ENCODE measurements around the gene USP48.
"Not testable (repeated sequence)": the region's sequence is repeated elsewhere in the genome, so short reads cannot be mapped to it uniquely, and the experiment has no call there.

The USP48 gene

DNA sequence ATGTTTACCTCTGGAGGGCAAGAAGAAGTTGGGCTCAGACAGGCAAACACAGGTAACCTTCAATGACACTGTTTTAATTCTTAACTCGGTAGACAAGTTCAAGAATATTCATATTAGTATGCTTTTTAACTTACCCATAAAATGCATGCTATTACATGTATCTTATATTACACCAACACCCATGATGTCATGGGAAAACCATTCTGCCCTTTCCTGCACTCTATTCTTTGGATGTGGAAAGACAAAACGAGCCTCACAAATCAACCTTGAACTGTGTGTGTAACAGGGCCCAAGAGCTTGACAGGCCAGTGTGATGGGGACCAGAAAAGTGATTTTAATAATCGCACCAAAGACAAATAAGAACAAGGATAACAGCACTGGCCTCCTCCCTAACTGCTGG, 91.2 kb downstream of the USP48 start:
- no peak for DNase-seq

DNA sequence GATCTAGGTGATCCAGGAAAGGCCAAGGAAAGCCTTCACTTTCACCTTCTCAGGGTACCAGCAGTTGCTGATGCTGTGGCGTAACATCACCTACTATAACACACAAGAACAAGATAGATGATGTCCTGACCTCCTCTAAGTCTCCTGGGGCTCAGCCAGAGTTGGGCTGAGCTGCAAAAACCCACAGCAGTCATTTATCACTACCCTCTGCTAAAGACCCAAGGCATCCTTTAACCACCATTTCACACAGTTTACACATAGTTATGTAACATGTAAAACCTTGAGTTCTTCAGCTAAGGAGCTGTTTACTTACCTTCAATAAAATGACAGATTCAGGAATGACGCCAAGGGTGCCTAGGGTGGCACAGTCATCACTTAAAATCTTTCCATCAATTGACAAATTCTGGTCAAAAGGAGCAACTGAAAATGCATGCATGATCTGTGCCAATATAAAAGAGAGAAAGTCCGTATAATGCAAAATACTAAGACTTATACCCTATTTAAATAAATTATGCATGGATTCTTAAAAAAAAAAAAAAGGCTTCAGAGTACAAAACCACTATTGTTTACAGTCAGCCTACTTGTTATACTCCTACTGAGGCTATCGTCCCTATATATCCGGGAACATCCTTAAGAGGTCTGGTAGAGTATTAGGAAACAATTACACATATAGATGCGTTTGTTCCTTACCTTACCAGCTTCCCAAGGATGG, 93.1 kb downstream of the USP48 start:
- no peak for DNase-seq

DNA sequence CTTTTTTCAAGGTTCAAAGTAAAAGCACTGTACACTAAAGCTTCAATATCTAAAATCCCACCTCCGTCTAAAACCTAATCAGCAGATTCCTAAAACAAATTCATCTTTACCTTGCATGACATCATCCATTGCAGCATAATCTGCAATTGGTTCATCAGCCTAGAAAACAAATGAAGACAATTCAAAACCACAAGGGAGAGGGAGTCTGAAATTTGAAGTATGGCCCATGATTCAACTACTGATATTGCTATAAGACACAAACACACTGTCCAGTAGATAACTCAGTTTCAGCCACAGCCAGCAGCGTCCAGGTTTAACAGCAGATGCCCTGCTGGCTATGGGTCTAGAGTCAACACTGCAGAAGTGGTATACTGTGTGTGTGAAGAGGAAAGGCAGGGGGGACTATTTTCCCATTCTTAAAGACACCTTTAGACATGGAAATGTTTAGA, 95.8 kb downstream of the USP48 start:
- DNase-seq, result no peak

DNA sequence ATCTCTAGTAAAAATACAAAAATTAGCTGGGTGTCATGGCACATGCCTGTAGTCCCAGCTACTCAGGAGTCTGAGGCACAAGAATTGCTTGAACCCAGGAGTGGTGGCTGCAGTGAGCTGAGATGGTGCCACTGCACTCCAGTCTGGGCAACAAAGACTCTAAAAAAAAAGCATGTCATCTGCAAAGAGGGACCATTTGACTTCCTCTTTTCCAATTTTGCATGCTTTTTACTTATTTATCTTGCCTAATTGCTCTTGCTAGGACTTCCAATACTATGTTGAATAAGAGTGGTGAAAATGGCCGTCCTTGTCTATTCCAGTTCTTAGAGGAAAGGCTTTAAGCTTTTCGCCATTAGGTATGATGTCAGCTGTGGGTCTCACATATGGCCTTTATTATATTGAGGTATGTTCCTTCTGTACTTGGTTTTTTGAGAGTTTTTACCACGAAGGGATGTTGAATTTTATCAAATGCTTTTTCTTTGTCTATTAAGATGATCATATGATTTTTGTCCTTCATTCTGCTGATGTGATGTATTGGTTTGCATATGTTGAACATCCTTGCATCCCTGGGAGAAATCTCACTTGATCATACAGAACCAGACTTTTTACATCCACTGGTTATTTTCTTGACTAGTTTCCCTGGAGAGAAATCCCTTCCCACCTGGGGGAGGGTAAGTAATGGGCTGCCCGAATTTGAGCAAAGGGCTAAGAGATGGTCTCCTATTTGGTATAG, 96.8 kb downstream of the USP48 start:
- no peak for DNase-seq

DNA sequence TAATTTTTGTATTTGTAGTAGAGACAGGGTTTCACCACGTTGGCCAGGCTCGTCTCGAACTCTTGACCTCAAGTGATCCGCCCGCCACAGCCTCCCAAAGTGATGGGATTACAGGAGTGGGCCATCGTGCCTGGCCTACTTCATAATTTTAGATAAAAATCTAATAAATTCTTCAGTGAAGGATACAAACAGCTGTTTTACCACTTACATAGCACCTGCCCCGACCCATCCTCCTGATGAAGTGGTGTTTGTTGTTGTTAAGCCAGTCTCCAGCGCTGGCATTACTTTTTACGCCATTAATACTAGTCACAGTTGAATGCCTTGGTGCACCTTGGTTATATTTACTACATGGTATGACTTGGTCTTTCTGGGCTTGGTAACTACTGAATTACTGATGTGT, 101.5 kb downstream of the USP48 start:
- DNase-seq, result no peak

DNA sequence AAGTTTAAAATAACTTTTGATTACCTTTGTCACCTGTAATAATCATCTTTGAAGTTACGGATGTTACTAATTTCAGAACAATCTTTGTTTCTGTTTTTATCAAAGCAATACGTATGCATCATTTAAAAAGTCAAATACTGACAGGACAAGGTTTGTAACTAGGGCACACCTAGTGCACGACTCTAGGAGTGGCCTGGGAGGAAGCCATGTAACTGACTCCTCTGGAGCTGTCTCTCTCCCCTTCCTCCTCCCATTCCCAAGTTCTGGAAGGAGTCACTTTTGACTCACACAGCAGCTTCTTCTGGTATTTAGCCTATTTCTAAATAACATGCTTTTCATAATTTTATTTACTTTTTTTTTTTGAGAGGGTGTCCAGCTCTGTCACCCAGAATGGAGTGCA, 102.0 kb downstream of the USP48 start:
- DNase-seq, result no peak

DNA sequence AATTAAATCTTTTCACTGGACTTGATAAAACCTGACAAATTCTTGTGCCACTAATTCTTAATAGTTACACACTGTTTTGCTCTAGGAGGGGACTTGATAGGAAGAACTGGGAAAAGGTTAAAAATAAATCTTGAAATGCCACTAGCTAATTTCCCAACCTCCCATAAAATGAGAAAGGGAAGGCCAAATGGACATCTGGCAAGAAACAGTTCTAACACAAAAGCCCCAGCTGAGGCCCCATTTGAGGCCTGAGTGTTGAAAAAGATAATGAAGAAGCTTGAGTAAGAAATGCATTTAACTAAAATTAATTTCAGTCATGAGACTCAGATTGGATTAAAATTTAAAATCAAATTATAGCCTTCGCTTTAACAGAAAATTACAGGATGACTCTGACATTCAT, 102.6 kb downstream of the USP48 start:
- no peak for DNase-seq

DNA sequence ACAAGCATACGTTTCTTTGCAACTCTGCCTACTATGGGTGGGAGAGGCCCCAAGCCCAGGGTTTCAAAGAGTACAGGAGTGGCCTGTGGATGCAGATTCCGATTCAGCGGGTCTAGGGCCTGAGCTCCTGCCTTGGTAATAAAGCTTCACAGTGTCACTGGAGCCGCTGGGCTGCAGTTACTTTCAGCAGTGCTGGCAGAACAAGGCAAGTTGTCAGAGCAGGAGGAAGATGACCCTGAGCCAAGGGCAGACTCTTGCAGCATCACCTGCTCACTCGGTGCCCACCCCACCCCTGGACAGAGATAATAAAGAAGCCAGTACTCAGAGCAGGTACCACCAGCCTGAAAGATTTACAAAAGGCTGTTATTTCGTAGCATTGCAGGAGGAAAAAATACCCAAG, 105.8 kb downstream of the USP48 start:
- no peak for DNase-seq

DNA sequence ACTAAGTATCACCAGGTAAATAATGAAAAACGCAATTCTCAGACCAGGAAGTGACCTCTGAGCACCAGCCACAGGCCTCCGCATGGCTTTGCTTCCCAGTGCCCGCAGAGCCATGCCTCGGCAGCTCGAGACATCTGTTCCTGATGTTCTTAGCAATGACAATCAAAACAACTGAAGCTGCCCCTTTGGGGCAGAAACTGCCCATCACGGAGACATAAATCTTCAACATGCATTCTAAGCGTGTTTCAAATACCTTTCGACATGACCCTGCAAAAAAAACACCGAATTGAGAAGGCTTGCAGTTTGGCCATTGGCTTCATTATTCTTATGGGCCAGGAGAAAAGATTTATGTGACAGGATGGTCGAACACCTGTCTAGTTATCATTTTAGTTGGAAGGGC, 108.0 kb downstream of the USP48 start:
- no peak for DNase-seq

DNA sequence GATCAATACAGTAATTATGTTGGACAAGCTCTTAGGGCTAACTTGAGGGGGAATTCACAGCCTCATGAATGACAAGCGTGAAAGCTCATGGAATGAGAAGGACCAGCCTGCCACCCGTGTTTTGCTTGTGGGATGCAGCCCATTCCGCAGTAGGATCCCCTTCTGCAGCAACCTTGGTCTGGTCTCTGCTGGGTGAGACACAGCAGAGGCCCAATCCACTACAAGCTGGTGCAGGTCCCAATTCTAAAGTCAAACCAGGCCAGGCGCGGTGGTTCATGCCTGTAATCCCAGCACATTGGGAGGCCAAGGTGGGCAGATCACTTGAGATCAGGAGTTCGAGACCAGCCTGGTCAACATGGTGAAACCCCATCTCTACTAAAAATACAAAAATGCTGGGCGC, 109.1 kb downstream of the USP48 start:
- DNase-seq, result not testable (repeated sequence)

DNA sequence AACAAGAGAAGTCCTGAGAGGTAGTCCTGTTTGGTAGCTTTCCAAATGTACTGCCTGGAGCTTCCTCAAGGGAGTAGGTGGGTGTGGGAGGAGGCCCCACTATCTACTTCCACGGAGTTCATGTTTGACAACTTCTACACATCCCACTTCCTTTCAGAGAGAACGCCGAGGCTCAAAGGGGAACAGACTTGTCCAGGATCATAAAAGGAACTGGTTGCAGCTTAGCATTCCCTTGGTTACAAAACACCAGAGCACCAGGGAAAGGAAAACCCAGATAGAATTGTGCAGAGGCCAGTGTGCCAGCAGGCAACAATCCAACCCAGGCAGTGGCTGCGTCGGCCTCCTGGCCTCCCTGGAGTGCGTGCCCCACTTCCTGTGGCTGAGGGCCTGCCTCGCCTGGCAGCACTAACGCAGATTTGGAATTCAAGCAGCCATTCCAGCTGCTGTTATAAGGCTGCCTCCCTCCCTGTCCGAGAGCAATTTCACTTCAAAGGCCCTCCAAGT, 109.6 kb downstream of the USP48 start:
- DNase-seq, result peak; percentile 77 to 90

DNA sequence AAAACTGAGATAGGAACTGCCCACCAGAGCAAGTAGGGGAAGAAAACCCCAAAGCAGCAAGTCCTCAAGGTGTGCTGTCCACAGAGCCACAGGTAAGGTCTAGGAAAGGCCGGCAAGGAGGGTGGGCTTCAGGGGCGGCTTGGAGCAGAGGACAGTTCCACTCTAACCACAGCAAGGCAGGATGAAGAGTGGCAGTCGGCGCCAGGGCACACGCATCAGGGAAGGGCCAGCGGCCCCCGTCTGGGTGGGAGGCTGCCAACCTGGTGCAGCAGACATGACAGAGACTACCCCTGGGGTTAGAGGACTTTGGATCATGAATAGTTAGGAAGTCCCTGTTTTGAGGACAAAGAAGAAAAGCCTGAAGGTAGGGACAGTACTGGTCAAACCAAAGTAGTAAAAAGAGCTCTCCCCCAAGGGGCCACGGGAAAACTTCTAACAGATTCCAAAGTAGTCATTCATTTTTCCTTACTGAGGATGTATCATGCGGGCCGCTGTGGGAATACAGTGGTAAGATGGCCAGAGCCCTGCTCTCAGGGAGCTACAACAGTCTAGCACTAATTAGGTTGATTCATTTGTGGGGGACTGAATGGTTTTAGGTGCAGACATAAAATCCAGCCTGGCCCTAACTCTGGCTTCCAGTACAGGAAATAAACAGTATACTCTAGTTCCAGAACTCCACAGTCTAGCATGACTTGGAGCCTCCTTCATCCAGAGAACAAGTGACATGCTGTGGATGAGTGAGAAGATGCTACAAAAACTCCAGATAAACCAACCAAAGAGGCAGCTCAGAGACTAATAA, 110.3 kb downstream of the USP48 start:
- DNase-seq, result no peak

DNA sequence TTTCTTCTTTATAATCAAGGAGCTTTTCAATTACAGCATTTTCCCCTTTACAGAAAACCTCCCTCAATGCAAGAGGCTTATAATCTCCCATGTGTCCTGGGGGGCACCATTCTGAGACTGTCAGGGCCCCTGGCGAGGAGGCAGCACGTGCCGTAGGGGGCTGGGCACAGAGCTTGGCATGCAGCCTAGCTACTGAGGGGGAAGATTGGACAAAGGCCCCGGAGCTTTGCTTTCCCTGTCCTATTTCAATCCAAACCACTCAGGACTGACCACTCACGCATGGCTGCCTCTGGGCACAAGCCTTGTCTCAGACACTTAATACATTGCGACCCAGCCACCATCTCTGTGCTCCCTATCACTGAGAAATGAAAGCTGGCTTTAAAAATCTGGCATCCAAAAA, 111.0 kb downstream of the USP48 start:
- DNase-seq, result no peak

DNA sequence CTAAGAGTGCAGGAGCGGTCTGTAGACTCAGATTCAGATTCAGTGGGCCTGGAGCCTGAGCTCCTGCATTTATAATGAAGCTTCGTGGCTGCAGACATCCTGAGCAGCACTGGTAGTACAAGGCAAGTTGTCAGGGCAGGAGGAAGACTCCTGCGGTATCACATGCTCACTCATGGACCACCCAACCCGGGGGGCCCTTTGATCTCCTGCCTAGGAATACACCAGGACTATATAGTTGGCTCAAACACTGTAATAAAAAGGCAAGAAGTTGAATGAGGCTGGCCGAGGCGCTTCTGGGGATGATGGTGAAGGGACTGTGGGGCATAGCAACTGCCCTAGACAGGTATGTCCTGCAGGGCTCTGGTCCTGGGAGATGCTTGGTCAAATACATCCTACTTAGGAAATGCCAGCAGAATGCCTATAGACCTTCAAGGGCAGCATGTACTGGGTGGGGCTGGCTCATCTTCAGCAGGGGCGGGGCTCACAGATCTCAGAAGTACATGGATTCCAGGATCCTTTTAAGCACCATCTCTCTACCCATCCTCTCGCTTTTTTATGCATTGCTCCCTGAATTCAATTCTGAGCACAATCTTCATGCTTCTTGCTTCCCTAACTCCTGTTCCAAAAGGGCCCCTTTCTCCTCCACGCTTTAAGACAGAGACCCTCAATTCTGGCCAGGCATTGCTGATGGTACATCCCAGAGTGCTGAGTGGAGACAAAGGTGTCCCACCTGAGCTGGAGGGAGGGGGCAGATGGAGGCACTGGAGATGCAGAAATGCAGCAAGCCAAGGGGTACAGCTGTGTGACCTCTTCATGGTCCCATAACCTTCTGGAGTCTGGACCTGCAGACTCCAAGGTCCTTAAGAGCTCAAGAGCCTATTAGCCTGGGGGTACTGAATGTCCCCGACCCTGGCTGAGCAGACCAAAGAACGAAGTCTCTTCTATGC, 111.7 kb downstream of the USP48 start:
- DNase-seq, result no peak

DNA sequence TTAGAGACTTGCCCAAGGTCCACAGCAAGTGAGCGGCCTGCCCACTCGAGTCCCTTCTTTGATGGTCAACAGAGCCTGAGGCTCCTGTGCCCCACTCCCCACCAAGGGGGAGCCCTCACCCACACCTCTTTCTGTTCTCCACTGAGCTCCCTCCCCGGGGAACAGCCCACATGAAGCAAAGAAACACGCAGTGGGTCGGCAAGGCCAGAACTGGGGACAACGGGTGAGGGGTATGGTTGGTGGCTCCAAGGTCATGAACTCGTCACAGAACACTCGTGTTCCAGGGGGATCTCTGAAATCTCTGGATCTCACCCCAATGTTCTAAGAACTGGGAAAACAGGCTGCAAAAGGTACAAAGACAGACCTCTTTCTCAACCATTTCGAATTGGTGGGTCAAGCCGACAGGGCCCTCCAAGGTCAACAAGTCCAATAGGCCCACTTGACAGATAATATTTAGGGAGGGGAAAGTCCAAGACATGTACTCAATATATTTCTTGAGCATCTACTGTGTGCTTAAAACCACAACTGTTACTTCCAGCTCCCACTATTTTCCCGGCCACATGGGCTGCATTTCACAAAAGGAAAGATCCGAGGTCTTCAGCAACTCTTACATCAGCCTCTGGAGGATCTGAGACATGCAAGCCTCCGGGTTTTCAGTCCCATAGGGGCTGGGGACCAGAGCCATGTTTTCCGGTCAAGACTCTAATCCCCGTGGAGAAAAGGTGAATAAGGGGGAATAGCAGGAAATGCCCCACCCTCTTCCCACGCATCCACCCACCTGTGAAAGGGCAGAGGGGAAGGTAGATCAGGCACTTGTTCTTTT, 112.7 kb downstream of the USP48 start:
- peak in 1 of 2 donors; percentile 73 for DNase-seq

DNA sequence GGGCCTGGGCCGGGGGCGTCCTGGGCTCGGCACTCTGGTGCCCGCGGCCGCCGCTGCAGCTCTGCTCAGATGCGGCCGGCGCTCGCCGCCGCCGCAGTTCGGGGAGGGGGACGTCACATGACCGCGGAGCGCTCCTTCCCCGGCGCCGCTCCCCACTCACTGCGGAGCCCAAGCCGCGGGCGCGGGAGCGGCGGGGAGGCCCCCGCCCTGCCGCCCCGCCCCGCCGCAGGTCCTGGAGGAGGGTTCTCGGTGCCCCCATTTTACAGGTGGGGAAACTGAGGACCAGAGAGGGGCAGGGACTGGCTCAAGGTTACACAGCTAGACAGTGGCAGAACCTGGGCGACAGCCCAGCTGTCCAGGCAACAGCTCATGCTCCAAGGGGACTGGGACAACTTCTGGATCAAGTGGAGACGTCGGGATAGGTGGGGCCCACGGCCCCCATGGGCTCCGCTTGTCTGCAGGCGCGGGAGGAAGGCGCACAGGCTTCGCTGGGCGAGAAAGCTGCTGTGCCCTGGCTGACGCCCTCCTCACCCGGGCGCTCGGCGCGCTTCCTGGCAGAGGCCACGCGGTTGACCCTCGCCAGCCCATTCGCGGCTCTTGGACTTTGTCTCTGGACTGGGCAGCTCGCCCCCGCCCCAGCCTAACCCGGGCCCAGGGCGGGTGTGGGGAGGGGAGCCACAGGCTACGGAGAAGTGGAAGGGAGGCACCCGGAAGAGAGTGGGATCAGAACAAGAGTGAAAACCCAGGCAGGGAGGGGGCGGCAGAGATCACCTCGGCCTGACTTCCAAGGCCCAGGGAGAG, 113.5 kb downstream of the USP48 start, which contains the start of gene RAP1GAP:
Gene RAP1GAP, minus strand, starts transcription at position 100 of the 801 bp plus-strand sequence. CDS start 49,325 bp downstream, outside the sequence.
- no peak for DNase-seq

DNA sequence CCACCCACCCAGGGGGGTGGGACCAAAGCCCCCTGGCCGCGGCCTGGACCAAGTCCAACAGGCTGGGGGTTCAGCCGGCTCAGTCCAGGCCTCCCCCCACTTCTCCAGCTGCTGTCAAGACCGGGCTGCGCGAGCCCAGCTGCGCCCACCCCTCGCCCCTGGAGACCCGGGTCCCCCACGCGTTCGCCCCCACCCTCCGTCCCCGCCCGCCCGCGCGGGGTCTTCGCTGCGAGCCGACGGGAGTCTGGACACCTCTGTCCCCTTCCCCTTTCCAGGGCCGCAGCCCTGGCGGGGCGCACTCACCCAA, 114.0 kb downstream of the USP48 start:
- no peak for DNase-seq

DNA sequence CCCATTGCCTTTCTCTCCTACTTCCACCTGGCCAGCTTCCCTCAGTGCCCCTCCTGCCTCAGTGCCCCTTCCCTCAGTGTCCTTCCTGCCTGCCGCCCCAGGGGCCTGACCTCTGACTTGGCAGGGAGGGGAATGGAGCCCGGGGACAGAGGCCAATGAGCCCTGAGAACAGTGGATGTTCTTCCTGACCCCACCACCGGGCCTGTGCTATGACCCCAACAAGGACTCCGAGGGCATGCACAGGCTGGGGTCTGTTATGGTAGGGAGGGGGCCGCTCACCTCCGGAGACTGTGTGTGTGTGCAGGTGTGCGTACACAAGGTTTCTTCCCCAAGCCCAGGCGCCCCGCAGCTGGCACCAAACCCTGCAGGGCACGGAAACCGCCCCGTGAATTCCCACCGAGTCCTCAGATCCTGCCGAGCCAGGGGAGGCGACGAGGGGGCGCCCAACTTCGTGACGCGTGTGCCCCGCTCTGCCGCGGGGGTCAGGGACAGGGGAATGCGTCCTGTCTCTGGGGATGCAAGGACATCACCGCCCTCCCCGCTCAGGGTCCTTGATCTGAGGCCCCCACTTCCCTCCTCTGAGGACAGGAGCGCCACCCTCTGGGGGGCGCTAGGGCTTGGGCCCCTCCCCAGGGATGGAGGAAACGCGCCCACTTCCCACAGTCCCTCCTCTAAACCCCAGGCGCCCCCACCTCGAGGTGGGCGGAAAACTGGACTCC, 114.6 kb downstream of the USP48 start:
- DNase-seq, result no peak

DNA sequence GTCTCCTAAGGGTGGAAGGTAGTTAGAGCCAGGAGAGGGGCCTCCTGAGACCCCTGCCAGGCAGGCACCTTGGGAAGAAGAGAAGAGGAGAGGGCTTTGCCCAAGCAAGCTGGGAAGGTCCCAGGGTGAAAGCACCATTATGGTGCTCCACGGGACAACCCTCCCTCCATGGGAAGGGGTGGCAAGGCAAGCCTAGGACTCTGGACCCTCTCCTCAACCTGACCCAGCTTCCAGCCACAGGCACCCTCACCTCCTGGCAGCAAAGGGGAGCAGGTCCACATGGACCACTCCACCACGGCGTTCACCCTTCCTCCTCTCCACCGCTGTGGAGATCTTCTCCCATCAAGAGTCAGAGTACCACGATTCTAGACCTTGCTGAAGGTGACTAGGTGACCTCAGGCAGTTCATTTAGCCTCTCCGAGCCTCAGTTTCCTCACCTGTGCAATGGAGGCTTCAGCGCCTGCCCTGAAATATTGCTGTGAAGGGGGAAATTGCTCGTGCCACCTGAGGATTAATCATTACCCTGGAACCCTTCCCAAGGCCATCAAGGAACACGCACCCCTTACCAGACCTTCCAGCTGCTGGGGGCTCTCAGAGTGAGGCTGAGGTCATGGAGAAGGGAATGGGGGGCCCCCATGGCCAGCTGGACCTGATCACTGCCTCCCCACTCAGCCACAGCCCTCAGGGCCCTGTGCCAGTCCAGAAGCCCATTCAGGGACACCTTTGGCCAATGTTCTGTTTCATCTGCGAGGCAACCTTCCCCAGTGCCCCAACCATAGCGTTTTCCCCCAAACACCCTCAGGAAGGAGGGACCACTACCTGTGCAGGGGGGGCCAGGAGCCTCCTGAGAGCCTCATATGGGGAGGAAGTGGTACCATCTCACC, 115.4 kb downstream of the USP48 start:
- DNase-seq, result no peak

All from inflammatory macrophage treated with lipopolysaccharide for 1 hour (primary cell).